ENCODE results near the gene ABCG2. TPM values are rescaled to one million over a fixed set of nuclear protein-coding genes. Genes with fewer than 3 reads are reported as not detected.

ABCG2 gene
- total RNA-seq, 2 donors from 2014 or later = 0.48 to 0.50 TPM

- Mint-ChIP-seq H3K27me3 (no peaks in the 10 kb centered on the region), H3K36me3 (peaks cover 2% of the 10 kb centered on the region), H3K27ac (no peak overlapping the region), H3K4me1 (ENCODE audit: low read depth in 2 of 2) (no peaks in the 10 kb centered on the region), H3K4me3 (no peak overlapping the region), H3K9me3 (no peaks in the 10 kb centered on the region)
- DNase-seq (ENCODE audit: low spot score) (no peak), ATAC-seq (no peak)
These were observed 98.0 kb downstream of the ABCG2 start for GRCh38 chr4:88060431-88060830.

GRCh38 chr4:88059766-88060165 lies 98.7 kb downstream of the ABCG2 start:
- H3K36me3 Mint-ChIP-seq = no peaks in the 10 kb centered on the region
- no peaks in the 10 kb centered on the region for H3K9me3 Mint-ChIP-seq
- no peak overlapping the region for H3K27ac Mint-ChIP-seq

GRCh38 chr4:88058295-88058694 lies 100.1 kb downstream of the ABCG2 start:
- H3K9me3 Mint-ChIP-seq = no peaks in the 10 kb centered on the region
- no peak overlapping the region for H3K4me3 Mint-ChIP-seq
- no peaks in the 10 kb centered on the region for H3K4me1 Mint-ChIP-seq (ENCODE audit: low read depth in 2 of 2)
- no peaks in the 10 kb centered on the region for H3K36me3 Mint-ChIP-seq
- ATAC-seq (no peak), DNase-seq (ENCODE audit: low spot score) (no peak)
- no peak overlapping the region for H3K27ac Mint-ChIP-seq
- no peaks in the 10 kb centered on the region for H3K27me3 Mint-ChIP-seq

More at GRCh38 chr4:88059766-88060165, 98.7 kb downstream of the ABCG2 start:
- ATAC-seq (no peak), DNase-seq (ENCODE audit: low spot score) (no peak)
- H3K4me1 Mint-ChIP-seq (ENCODE audit: low read depth in 2 of 2) = no peaks in the 10 kb centered on the region
- no peak overlapping the region for H3K4me3 Mint-ChIP-seq
- no peaks in the 10 kb centered on the region for H3K27me3 Mint-ChIP-seq

- H3K36me3 Mint-ChIP-seq = no peaks in the 10 kb centered on the region
These were observed 103.5 kb downstream of the ABCG2 start for GRCh38 chr4:88054901-88055300.

GRCh38 chr4:88054229-88054628 lies 104.2 kb downstream of the ABCG2 start:
- no peaks in the 10 kb centered on the region for H3K4me1 Mint-ChIP-seq (ENCODE audit: low read depth in 2 of 2)
- DNase-seq (ENCODE audit: low spot score) (no peak), ATAC-seq (no peak)
- no peaks in the 10 kb centered on the region for H3K36me3 Mint-ChIP-seq
- no peaks in the 10 kb centered on the region for H3K9me3 Mint-ChIP-seq
- no peak overlapping the region for H3K4me3 Mint-ChIP-seq
- no peaks in the 10 kb centered on the region for H3K27me3 Mint-ChIP-seq
- H3K27ac Mint-ChIP-seq = no peak overlapping the region

More at GRCh38 chr4:88054901-88055300, 103.5 kb downstream of the ABCG2 start:
- Mint-ChIP-seq H3K9me3 (no peaks in the 10 kb centered on the region), H3K27me3 (no peaks in the 10 kb centered on the region), H3K4me1 (ENCODE audit: low read depth in 2 of 2) (no peaks in the 10 kb centered on the region), H3K27ac (no peak overlapping the region), H3K4me3 (no peak overlapping the region)
- DNase-seq (ENCODE audit: low spot score) = no peak
- ATAC-seq = peak in 1 of 2 donors; percentile 6

GRCh38 chr4:88045021-88045420 lies 113.4 kb downstream of the ABCG2 start:
- Mint-ChIP-seq H3K4me3 (no peak overlapping the region), H3K27ac (no peak overlapping the region), H3K4me1 (ENCODE audit: low read depth in 2 of 2) (peaks cover 3 to 5% of the 10 kb centered on the region in 2 donors), H3K27me3 (no peaks in the 10 kb centered on the region), H3K36me3 (no peaks in the 10 kb centered on the region), H3K9me3 (no peaks in the 10 kb centered on the region)
- ATAC-seq = no peak
- no peak for DNase-seq (ENCODE audit: low spot score)

- Mint-ChIP-seq H3K36me3 (peaks cover 4% of the 10 kb centered on the region), H3K9me3 (no peaks in the 10 kb centered on the region), H3K27me3 (no peaks in the 10 kb centered on the region), H3K4me3 (no peak overlapping the region), H3K27ac (no peak overlapping the region), H3K4me1 (ENCODE audit: low read depth in 2 of 2) (peaks cover 3 to 5% of the 10 kb centered on the region in 2 donors)
- no peak for ATAC-seq
- DNase-seq (ENCODE audit: low spot score) = no peak
These were observed 114.7 kb downstream of the ABCG2 start for GRCh38 chr4:88043586-88044340.

GRCh38 chr4:88043001-88043400 lies 115.4 kb downstream of the ABCG2 start:
- H3K4me3 Mint-ChIP-seq = no peak overlapping the region
- peaks cover 8% of the 10 kb centered on the region for H3K36me3 Mint-ChIP-seq
- peaks cover 3 to 5% of the 10 kb centered on the region in 2 donors for H3K4me1 Mint-ChIP-seq (ENCODE audit: low read depth in 2 of 2)
- no peaks in the 10 kb centered on the region for H3K27me3 Mint-ChIP-seq
- DNase-seq (ENCODE audit: low spot score) (no peak), ATAC-seq (no peak)
- no peak overlapping the region for H3K27ac Mint-ChIP-seq
- H3K9me3 Mint-ChIP-seq = no peaks in the 10 kb centered on the region

- peaks cover 3 to 5% of the 10 kb centered on the region in 2 donors for H3K4me1 Mint-ChIP-seq (ENCODE audit: low read depth in 2 of 2)
- no peak overlapping the region for H3K4me3 Mint-ChIP-seq
- H3K27me3 Mint-ChIP-seq = no peaks in the 10 kb centered on the region
- H3K27ac Mint-ChIP-seq = no peak overlapping the region
- DNase-seq (ENCODE audit: low spot score) (no peak), ATAC-seq (no peak)
- H3K9me3 Mint-ChIP-seq = no peaks in the 10 kb centered on the region
- peaks cover 8% of the 10 kb centered on the region for H3K36me3 Mint-ChIP-seq
These were observed 116.8 kb downstream of the ABCG2 start for GRCh38 chr4:88041626-88042025.

- Mint-ChIP-seq H3K36me3 (peaks cover 8% of the 10 kb centered on the region), H3K4me1 (ENCODE audit: low read depth in 2 of 2) (peaks cover 3 to 5% of the 10 kb centered on the region in 2 donors), H3K27ac (no peak overlapping the region), H3K9me3 (no peaks in the 10 kb centered on the region), H3K27me3 (no peaks in the 10 kb centered on the region), H3K4me3 (no peak overlapping the region)
- DNase-seq (ENCODE audit: low spot score) = no peak
- ATAC-seq = no peak
These were observed 117.7 kb downstream of the ABCG2 start for GRCh38 chr4:88040707-88041106.

Other genes with a start within 250 kb of the ABCG2 start
- gene SPP1, start 182.9 kb downstream of the ABCG2 start, total RNA-seq = not detected
- gene PKD2, start 151.0 kb downstream of the ABCG2 start, total RNA-seq = 10 to 100 TPM in 1 of 2 donors, 1 to 10 TPM in 1; 7.8 to 19.5 TPM
- gene PPM1K, start 125.9 kb upstream of the ABCG2 start, total RNA-seq = 10 to 100 TPM; 67.1 to 83.9 TPM
- gene HERC6, start 220.2 kb upstream of the ABCG2 start, total RNA-seq = 10 to 100 TPM in 1 of 2 donors, 1 to 10 TPM in 1; 8.0 to 10.9 TPM